Measurements from ENCODE around the gene PRMT7.

Gene PRMT7

DNA sequence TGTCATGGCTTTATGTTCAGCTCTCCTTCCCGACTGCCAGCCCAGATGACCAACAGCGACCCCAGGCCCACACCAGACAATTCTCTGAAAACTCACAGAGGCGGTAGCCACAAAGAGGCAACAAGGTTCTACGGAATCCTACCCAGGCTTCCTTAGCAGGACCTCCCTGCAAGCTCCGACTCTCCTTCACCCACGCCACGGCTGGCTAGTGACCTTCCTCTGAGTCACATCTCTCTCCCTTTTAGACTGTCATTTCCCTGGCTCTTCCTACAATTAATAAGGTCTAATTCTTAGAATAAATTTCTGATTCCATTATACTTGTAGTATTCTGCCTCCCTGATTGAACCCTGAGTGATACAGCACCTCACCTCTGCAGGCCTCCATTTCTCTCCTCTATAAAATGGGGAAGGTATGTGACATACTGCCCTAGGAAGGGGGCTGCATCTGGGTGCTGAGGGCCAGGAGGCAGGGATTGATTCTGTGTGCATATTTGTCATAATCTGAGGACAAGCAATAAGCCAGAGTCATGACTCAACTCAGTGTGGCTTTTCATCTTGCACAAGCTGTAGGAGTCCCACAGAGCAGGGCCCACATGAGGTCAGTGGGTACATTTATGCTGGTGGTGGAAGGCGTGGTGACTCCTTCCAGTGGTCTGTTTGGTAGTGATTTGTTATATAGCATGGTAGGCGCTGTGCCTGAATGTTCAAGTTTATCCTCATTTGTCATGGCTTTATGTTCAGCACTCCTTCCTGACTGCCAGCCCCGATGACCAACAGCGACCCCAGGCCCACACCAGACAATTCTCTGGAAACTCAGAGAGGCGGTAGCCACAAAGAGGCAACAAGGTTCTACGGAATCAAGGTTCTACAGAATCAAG lies 91.3 kb downstream of the PRMT7 start:
- Histone ChIP-seq H3K27ac (ENCODE audit: low read length) (no peak overlapping the region), H3K4me3 (ENCODE audit: low read depth in 1 of 2, low read length in 2 of 2) (no peak overlapping the region), H3K9me3 (ENCODE audit: insufficient read depth, low read length, severe bottlenecking) (no peaks in the 10 kb centered on the region), H2AFZ (ENCODE audit: low read depth, low read length) (no peak overlapping the region), H4K20me1 (ENCODE audit: insufficient read depth, low read length) (no peaks in the 10 kb centered on the region), H3K9ac (ENCODE audit: low read depth, low read length) (no peak overlapping the region), H3K4me2 (ENCODE audit: insufficient read depth, low read length) (no peak overlapping the region), H3K4me1 (ENCODE audit: insufficient read depth, low read length) (0 out of 2 replicates have a peak, but pooled peaks cover 2% of the 10 kb centered on the region), H3K79me2 (ENCODE audit: insufficient read depth, low read length) (no peaks in the 10 kb centered on the region), H3K36me3 (ENCODE audit: insufficient read depth, low read length) (no peaks in the 10 kb centered on the region), H3K27me3 (ENCODE audit: insufficient read depth, low read length, poor library complexity) (no peaks in the 10 kb centered on the region)
- ATAC-seq (ENCODE audit: insufficient read depth, low read depth) (no peak), DNase-seq (no peak)
- TF ChIP-seq, protein P1, sequence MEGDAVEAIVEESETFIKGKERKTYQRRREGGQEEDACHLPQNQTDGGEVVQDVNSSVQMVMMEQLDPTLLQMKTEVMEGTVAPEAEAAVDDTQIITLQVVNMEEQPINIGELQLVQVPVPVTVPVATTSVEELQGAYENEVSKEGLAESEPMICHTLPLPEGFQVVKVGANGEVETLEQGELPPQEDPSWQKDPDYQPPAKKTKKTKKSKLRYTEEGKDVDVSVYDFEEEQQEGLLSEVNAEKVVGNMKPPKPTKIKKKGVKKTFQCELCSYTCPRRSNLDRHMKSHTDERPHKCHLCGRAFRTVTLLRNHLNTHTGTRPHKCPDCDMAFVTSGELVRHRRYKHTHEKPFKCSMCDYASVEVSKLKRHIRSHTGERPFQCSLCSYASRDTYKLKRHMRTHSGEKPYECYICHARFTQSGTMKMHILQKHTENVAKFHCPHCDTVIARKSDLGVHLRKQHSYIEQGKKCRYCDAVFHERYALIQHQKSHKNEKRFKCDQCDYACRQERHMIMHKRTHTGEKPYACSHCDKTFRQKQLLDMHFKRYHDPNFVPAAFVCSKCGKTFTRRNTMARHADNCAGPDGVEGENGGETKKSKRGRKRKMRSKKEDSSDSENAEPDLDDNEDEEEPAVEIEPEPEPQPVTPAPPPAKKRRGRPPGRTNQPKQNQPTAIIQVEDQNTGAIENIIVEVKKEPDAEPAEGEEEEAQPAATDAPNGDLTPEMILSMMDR (IDR thresholded peaks at IDR 0.05; ENCODE audit: borderline replicate concordance, extremely low read depth, low read length, poor library complexity, severe bottlenecking): no peak
- no peak for TF ChIP-seq EZH2 (IDR thresholded peaks at IDR 0.05; ENCODE audit: borderline replicate concordance, low read depth, low read length, severe bottlenecking)

DNA sequence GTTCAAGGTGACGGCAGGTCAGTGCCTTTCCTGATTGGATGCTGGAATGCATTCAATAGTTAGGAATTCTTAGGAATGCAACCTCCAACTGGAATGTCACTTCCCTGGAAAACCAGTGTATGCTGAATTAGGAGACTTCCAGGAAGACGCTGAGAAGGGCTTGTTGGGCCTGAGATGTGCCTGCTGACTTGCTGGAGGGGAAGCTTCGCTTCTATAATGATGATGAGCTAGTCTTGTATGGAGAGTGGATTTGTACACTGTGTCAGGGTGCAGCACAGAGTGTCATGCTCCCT lies 91.9 kb downstream of the PRMT7 start:
- no peaks in the 10 kb centered on the region for H3K36me3 ChIP-seq (ENCODE audit: insufficient read depth, low read length)
- no peak overlapping the region for H3K4me3 ChIP-seq (ENCODE audit: low read depth in 1 of 2, low read length in 2 of 2)
- H3K27me3 ChIP-seq (ENCODE audit: insufficient read depth, low read length, poor library complexity): no peaks in the 10 kb centered on the region
- no peaks in the 10 kb centered on the region for H4K20me1 ChIP-seq (ENCODE audit: insufficient read depth, low read length)
- no peak overlapping the region for H3K9ac ChIP-seq (ENCODE audit: low read depth, low read length)
- no peak overlapping the region for H2AFZ ChIP-seq (ENCODE audit: low read depth, low read length)
- no peak overlapping the region for H3K27ac ChIP-seq (ENCODE audit: low read length)
- ATAC-seq (ENCODE audit: insufficient read depth, low read depth) (no peak), DNase-seq (no peak)
- 0 out of 2 replicates have a peak, but pooled peaks cover 2% of the 10 kb centered on the region for H3K4me1 ChIP-seq (ENCODE audit: insufficient read depth, low read length)
- H3K9me3 ChIP-seq (ENCODE audit: insufficient read depth, low read length, severe bottlenecking): no peaks in the 10 kb centered on the region
- TF ChIP-seq, protein P1 (IDR thresholded peaks at IDR 0.05; ENCODE audit: borderline replicate concordance, extremely low read depth, low read length, poor library complexity, severe bottlenecking): no peak
- no peak for TF ChIP-seq EZH2 (IDR thresholded peaks at IDR 0.05; ENCODE audit: borderline replicate concordance, low read depth, low read length, severe bottlenecking)
- H3K4me2 ChIP-seq (ENCODE audit: insufficient read depth, low read length): no peak overlapping the region
- H3K79me2 ChIP-seq (ENCODE audit: insufficient read depth, low read length): no peaks in the 10 kb centered on the region

DNA sequence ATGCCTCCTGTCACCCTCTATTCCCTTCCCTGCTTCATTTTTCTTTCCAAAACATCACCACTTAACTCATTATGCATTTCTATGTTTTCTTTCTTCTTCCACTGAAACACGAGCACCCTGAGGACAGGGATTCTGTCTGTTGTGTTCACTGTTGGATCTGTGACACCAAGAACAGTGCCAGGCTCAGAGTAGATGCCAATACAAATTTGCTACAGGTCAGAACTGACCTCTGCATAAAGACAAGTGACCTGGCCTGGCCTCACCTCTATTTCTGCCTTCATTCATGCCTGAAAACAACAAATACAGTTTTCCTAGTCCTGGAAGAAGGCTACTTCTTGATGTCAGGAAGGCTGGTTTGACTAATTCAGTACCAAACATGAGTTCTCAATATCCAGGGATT lies 92.4 kb downstream of the PRMT7 start:
- H3K9me3 ChIP-seq (ENCODE audit: insufficient read depth, low read length, severe bottlenecking): no peaks in the 10 kb centered on the region
- no peaks in the 10 kb centered on the region for H3K27me3 ChIP-seq (ENCODE audit: insufficient read depth, low read length, poor library complexity)
- no peaks in the 10 kb centered on the region for H3K79me2 ChIP-seq (ENCODE audit: insufficient read depth, low read length)
- ATAC-seq (ENCODE audit: insufficient read depth, low read depth) (no peak), DNase-seq (no peak)
- no peaks in the 10 kb centered on the region for H3K36me3 ChIP-seq (ENCODE audit: insufficient read depth, low read length)
- no peaks in the 10 kb centered on the region for H4K20me1 ChIP-seq (ENCODE audit: insufficient read depth, low read length)
- no peak overlapping the region for H3K9ac ChIP-seq (ENCODE audit: low read depth, low read length)
- H3K27ac ChIP-seq (ENCODE audit: low read length): no peak overlapping the region
- no peak overlapping the region for H3K4me2 ChIP-seq (ENCODE audit: insufficient read depth, low read length)
- 0 out of 2 replicates have a peak, but pooled peaks cover 2% of the 10 kb centered on the region for H3K4me1 ChIP-seq (ENCODE audit: insufficient read depth, low read length)
- H2AFZ ChIP-seq (ENCODE audit: low read depth, low read length): no peak overlapping the region
- no peak for TF ChIP-seq EZH2 (IDR thresholded peaks at IDR 0.05; ENCODE audit: borderline replicate concordance, low read depth, low read length, severe bottlenecking)
- TF ChIP-seq, protein P1 (IDR thresholded peaks at IDR 0.05; ENCODE audit: borderline replicate concordance, extremely low read depth, low read length, poor library complexity, severe bottlenecking): no peak
- H3K4me3 ChIP-seq (ENCODE audit: low read depth in 1 of 2, low read length in 2 of 2): no peak overlapping the region

All from DND-41 (cell line).